A549 (cell line): ENCODE results near the gene ESRRG. TPM values are rescaled to one million over a fixed set of nuclear protein-coding genes. Genes with fewer than 3 reads are reported as not detected.

Experiments
- ATAC-seq, 2 experiments: fragments of 200-7000 bp in 1 of 2; fragments of >200 bp in 1 of 2; cut with Nextera tagmentation in 1 of 2; cut with Tn5 transposase in 1 of 2; 3 replicates each; pipeline versions ENCODE4 v1.8.0 to v1.9.1; 2018 to 2020; ENCODE audit warnings: mild to moderate bottlenecking in 1 of 2, moderate library complexity in 1 of 2
- CTCF ChIA-PET: fragments of 300-600 bp; sonication (Branson Sonifier 250); formaldehyde crosslinking; extraction: SDS; loops from one replicate; lab custom pipeline; 2021; ENCODE audit warnings: antibody characterized with exemption, inconsistent platforms; lab: Yijun Ruan, JAX
- POLR2A ChIA-PET: fragments of 350-600 bp; formaldehyde crosslinking; extraction: SDS; loops from one replicate; lab custom pipeline; 2021; ENCODE audit warnings: antibody characterized with exemption, inconsistent platforms; lab: Yijun Ruan, JAX
- DNase-seq, 2 experiments: peaks; one replicate each; pipeline versions ENCODE4 v3.0.0 to v3.0.0-alpha.2; 2011 to 2016; ENCODE audit warnings: low read depth in 1 of 2, low spot score in 1 of 2
- FAIRE-seq: peaks from 2 replicates; lab custom pipeline; 2011; peaks lifted over from hg19 to GRCh38; lab: Jason Lieb, UNC
- H3K27ac ChIP-seq, 2 experiments: fragments of >200 bp; sonication (Bioruptor Twin); formaldehyde crosslinking; 3 replicates each; pipeline ENCODE4 v1.5.1; 2016 to 2017
- H3K4me1 ChIP-seq: fragments of >200 bp; sonication (Bioruptor Twin); formaldehyde crosslinking; 3 replicates; pipeline ENCODE4 v1.6.1; 2016
- H3K4me2 ChIP-seq: fragments of >200 bp; sonication (Bioruptor Twin); formaldehyde crosslinking; 3 replicates; pipeline ENCODE4 v1.6.1; 2016
- H3K4me3 ChIP-seq: fragments of >200 bp; sonication (Bioruptor Twin); formaldehyde crosslinking; 3 replicates; pipeline ENCODE4 v1.5.1; 2016
- H3K9me3 ChIP-seq: fragments of >200 bp; sonication (Bioruptor Twin); formaldehyde crosslinking; 3 replicates; pipeline ENCODE4 v1.6.1; 2016
- CBX2 ChIP-seq: fragments of 200-600 bp; sonication (generic); IDR thresholded peaks from 2 replicates; pipeline ENCODE4 v1.6.1; 2016; ENCODE audit warnings: low read depth, mild to moderate bottlenecking, borderline replicate concordance
- CBX8 ChIP-seq: fragments of 200-600 bp; sonication (generic); IDR thresholded peaks from 2 replicates; pipeline ENCODE4 v1.6.1; 2016
- CHD2 ChIP-seq: fragments of 150-350 bp; IDR thresholded peaks from 2 replicates; pipeline ENCODE4 v1.6.1; 2014; ENCODE audit warnings: low read length; ENCODE audit not compliant: partially characterized antibody
- ESRRA ChIP-seq: fragments of 150-350 bp; IDR thresholded peaks from 2 replicates; pipeline ENCODE4 v1.6.1; 2014; ENCODE audit warnings: mild to moderate bottlenecking, low read length, borderline replicate concordance
- FOSL2 ChIP-seq, 2 experiments: fragments of 450-650 bp in 1 of 2; fragments of >200 bp in 1 of 2; sonication (Bioruptor Twin) in 1 of 2; formaldehyde crosslinking; IDR thresholded peaks; 2 replicates each; pipeline versions ENCODE4 v1.5.0 to v1.6.1; 2016 to 2020; ENCODE audit warnings: mild to moderate bottlenecking in 1 of 2, moderate library complexity in 1 of 2
- HES2 ChIP-seq: fragments of >200 bp; sonication (Bioruptor Twin); formaldehyde crosslinking; IDR thresholded peaks from 2 replicates; pipeline ENCODE4 v1.6.1; 2016
- HEYL ChIP-seq: fragments of 250-450 bp; sonication (Bioruptor Pico); IDR thresholded peaks from 2 replicates; pipeline ENCODE4 v1.8.0; 2021; ENCODE audit warnings: mild to moderate bottlenecking, moderate library complexity
- JUN ChIP-seq, 2 experiments: fragments of >200 bp; sonication (Bioruptor Twin); formaldehyde crosslinking; IDR thresholded peaks; 2 replicates in 1 of 2; 3 replicates in 1 of 2; pipeline ENCODE4 v1.6.1; 2016 to 2017
- MAZ ChIP-seq: fragments of 150-350 bp; IDR thresholded peaks from 2 replicates; pipeline ENCODE4 v1.6.1; 2014; ENCODE audit warnings: antibody characterized with exemption, low read depth, low read length, borderline replicate concordance
- NPAS2 ChIP-seq: fragments of 250-450 bp; sonication (Bioruptor Pico); IDR thresholded peaks from 2 replicates; pipeline ENCODE4 v1.8.0; 2022; ENCODE audit warnings: mild to moderate bottlenecking, moderate library complexity, borderline replicate concordance
- NR3C1 ChIP-seq: fragments of >200 bp; sonication (Bioruptor Twin); formaldehyde crosslinking; IDR thresholded peaks from 3 replicates; pipeline ENCODE4 v1.6.1; 2017
- PBX3 ChIP-seq: IDR thresholded peaks from 2 replicates; pipeline ENCODE4 v1.6.1; 2012
- PHF8 ChIP-seq: fragments of 200-600 bp; sonication (generic); IDR thresholded peaks from 2 replicates; pipeline ENCODE4 v1.6.1; 2016; ENCODE audit warnings: low read depth, mild to moderate bottlenecking, antibody characterized with exemption, moderate library complexity, borderline replicate concordance
- POLR2A ChIP-seq: IDR thresholded peaks from 2 replicates; pipeline ENCODE4 v1.6.1; 2012; ENCODE audit warnings: mild to moderate bottlenecking, low read length
- POLR2AphosphoS2 ChIP-seq: conservative IDR thresholded peaks from 2 replicates; pipeline ENCODE4 v1.6.1; 2012; ENCODE audit warnings: low read length, improper control_type of control experiment, inconsistent platforms
- RAD21 ChIP-seq, 2 experiments: fragments of >200 bp in 1 of 2; sonication (Bioruptor Twin) in 1 of 2; formaldehyde crosslinking in 1 of 2; IDR thresholded peaks in 1 of 2; conservative IDR thresholded peaks in 1 of 2; 2 replicates in 1 of 2; 3 replicates in 1 of 2; pipeline ENCODE4 v1.6.1; 2012 to 2018; ENCODE audit warnings: inconsistent platforms in 1 of 2
- RNF2 ChIP-seq: fragments of 200-600 bp; sonication (generic); IDR thresholded peaks from 2 replicates; pipeline ENCODE4 v1.6.1; 2016; ENCODE audit warnings: low read depth, mild to moderate bottlenecking, antibody characterized with exemption, moderate library complexity, borderline replicate concordance
- SMC3 ChIP-seq: fragments of >200 bp; sonication (Bioruptor Twin); formaldehyde crosslinking; IDR thresholded peaks from 3 replicates; pipeline ENCODE4 v1.6.1; 2018; ENCODE audit warnings: inconsistent platforms
- TFCP2L1 ChIP-seq: fragments of 250-450 bp; sonication (Bioruptor Pico); IDR thresholded peaks from 2 replicates; pipeline ENCODE4 v1.5.0; 2021; ENCODE audit warnings: mild to moderate bottlenecking
- ZC3H11A ChIP-seq: fragments of 450-650 bp; IDR thresholded peaks from 2 replicates; pipeline ENCODE4 v1.6.1; 2014; ENCODE audit warnings: antibody characterized with exemption, mild to moderate bottlenecking
- ZNF302 ChIP-seq: fragments of 250-450 bp; sonication (Bioruptor Pico); IDR thresholded peaks from 2 replicates; pipeline ENCODE4 v1.9.0; 2021; ENCODE audit warnings: inconsistent platforms, mild to moderate bottlenecking, moderate library complexity
- WGBS: methylation state at CpG from one replicate; pipeline ENCODE4 v1.1.6; 2017; ENCODE audit errors: missing lambda C conversion rate; 5-methylcytosine and 5-hydroxymethylcytosine counted together
- polyA plus RNA-seq, 4 experiments: library from polyadenylated mRNA; depleted of rRNA in 3 of 4; stranded (reverse); fragments of >200 nt; fragmentation: RNase III in 1 of 4; extraction: RNeasy Plus Mini Kit Qiagen cat#74134 plus additional on column Dnase treatment in 1 of 4; gene quantifications; 2 replicates in 3 of 4; 3 replicates in 1 of 4; pipeline ENCODE4 v1.2.3, GENCODE V29; 2011 to 2017
- TF ChIP-seq, protein P1 (sequence below): fragments of 250-450 bp; sonication (Bioruptor Pico); IDR thresholded peaks from 2 replicates; pipeline ENCODE4 v1.5.0; 2020; ENCODE audit warnings: low read depth, mild to moderate bottlenecking, moderate library complexity
- TF ChIP-seq, protein P2 (sequence below): IDR thresholded peaks from 2 replicates; pipeline ENCODE4 v1.6.1; 2012; ENCODE audit warnings: low read depth, borderline replicate concordance
- TF ChIP-seq, protein P3 (sequence below): fragments of >200 bp; sonication (Bioruptor Twin); formaldehyde crosslinking; IDR thresholded peaks from 3 replicates; pipeline ENCODE4 v1.5.1; 2016

Gene ESRRG
- polyA plus RNA-seq, 2 of the 4 experiments (the other 2 are of a cell fraction) = 0.09 TPM; not detected in 1

DNA sequence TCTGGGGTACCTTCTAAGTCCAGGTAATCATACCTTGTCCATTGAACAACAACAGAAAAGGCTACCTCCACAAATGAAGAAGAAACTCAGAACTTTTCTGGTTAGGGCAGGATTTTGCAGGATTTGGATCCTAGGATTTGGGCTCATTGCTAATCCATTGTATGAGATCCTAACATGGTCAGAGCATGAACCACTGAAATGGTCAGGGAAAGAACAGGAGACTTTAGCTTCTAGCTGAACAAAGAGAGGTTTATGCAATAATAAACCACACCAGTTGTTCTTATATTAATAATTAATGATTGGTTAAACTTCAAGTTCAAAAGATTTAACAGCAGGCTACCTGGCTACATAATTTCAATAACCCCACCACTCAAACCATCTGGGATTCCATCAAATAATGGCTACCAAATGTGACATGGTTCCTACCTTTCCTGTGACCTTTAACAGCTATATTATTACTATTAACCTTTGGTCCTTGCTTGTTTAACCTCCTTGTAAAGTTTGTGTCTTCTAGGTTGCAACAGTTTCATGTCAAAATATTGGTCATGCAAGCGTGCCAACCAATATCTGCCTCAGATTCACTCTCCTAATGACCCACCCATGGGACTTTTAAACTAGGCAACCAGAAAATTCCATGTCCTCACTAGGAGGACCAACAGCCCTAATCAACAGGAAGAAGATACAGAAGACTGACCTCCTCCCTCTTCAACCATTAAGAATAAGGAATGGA lies 239.4 kb downstream of the ESRRG start:
- ATAC-seq (no peak), FAIRE-seq (no peak), DNase-seq (no peak)
- no peak overlapping the region for H3K4me2 ChIP-seq
- H3K4me3 ChIP-seq = no peak overlapping the region
- WGBS = 6% methylated on average over 1 of the region's 1 CpG
- ChIA-PET POLR2A (no interaction called here), CTCF (no interaction called here)
- no peak overlapping the region for H3K27ac ChIP-seq
- H3K9me3 ChIP-seq = no peaks in the 10 kb centered on the region
- TF ChIP-seq, protein P1, sequence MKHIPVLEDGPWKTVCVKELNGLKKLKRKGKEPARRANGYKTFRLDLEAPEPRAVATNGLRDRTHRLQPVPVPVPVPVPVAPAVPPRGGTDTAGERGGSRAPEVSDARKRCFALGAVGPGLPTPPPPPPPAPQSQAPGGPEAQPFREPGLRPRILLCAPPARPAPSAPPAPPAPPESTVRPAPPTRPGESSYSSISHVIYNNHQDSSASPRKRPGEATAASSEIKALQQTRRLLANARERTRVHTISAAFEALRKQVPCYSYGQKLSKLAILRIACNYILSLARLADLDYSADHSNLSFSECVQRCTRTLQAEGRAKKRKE (CRISPR knock-in tag) = no peak
- no peak for TF ChIP-seq TFCP2L1 (CRISPR knock-in tag)
- TF ChIP-seq JUN (IDR thresholded peaks at IDR 0.05) = no peak
- no peak for TF ChIP-seq POLR2AphosphoS2
- no peaks in the 10 kb centered on the region for H3K4me1 ChIP-seq

DNA sequence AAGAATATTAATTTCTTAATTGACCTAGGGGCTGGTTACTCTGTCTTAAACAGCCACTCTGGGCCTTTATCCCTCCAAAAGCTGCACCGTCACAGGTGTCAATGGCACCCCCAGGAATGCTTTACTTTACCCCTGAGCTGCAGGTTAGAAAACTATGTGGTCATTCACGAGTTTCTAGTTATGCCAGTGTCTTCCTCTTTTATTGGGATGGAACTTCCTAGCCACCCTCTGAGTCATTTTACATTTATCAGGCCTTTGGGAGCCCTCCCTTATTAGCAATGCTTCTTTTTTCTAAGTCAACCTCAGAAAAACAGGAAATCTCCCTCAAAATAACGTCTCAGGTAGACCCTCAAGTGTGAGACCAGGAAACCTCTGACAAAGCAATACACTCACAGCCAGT lies 240.6 kb downstream of the ESRRG start:
- ChIA-PET CTCF (no interaction called here), POLR2A (no interaction called here)
- H3K4me3 ChIP-seq = no peak overlapping the region
- ATAC-seq (no peak), DNase-seq (no peak), FAIRE-seq (no peak)
- WGBS = 7% methylated on average over 3 of the region's 3 CpGs
- no peaks in the 10 kb centered on the region for H3K9me3 ChIP-seq
- TF ChIP-seq HEYL (CRISPR knock-in tag) (no peak), ZC3H11A (no peak), CBX8 (no peak), CBX2 (no peak), POLR2AphosphoS2 (no peak), CHD2 (no peak), RAD21 (conservative IDR thresholded peaks at IDR 0.05 in 1 of 2, IDR thresholded peaks at IDR 0.05 in 1 of 2) (no peak), ZNF302 (CRISPR knock-in tag) (no peak), HES2 (no peak), NR3C1 (no peak), NPAS2 (CRISPR knock-in tag) (no peak), PHF8 (no peak)
- TF ChIP-seq, protein P2, sequence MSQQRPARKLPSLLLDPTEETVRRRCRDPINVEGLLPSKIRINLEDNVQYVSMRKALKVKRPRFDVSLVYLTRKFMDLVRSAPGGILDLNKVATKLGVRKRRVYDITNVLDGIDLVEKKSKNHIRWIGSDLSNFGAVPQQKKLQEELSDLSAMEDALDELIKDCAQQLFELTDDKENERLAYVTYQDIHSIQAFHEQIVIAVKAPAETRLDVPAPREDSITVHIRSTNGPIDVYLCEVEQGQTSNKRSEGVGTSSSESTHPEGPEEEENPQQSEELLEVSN = no peak
- TF ChIP-seq, protein P3, sequence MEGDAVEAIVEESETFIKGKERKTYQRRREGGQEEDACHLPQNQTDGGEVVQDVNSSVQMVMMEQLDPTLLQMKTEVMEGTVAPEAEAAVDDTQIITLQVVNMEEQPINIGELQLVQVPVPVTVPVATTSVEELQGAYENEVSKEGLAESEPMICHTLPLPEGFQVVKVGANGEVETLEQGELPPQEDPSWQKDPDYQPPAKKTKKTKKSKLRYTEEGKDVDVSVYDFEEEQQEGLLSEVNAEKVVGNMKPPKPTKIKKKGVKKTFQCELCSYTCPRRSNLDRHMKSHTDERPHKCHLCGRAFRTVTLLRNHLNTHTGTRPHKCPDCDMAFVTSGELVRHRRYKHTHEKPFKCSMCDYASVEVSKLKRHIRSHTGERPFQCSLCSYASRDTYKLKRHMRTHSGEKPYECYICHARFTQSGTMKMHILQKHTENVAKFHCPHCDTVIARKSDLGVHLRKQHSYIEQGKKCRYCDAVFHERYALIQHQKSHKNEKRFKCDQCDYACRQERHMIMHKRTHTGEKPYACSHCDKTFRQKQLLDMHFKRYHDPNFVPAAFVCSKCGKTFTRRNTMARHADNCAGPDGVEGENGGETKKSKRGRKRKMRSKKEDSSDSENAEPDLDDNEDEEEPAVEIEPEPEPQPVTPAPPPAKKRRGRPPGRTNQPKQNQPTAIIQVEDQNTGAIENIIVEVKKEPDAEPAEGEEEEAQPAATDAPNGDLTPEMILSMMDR = no peak
- H3K4me2 ChIP-seq = no peak overlapping the region
- H3K4me1 ChIP-seq = no peaks in the 10 kb centered on the region
- H3K27ac ChIP-seq = no peak overlapping the region

DNA sequence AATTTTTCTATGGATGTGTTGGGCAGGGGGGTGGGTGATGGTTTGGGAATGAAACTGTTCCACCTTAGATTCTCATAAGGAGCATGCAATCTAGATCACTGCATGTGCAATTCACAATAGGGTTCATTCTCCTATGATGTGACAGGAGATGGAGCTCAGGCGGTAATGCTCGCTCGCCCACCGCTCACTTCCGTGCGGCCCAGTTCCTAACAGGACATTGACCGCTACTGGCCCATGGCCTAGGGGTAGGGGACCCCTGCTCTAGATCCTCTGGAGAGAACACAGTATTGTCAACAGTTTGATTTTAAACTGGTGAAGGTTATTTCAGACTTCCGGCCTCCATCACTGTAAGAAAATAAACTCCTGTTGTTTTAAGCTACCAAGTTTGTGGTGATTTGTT lies 245.0 kb downstream of the ESRRG start:
- DNase-seq (no peak), ATAC-seq (no peak), FAIRE-seq (no peak)
- H3K4me1 ChIP-seq = no peaks in the 10 kb centered on the region
- WGBS = 70% methylated on average over 8 of the region's 8 CpGs
- H3K27ac ChIP-seq = no peak overlapping the region
- ChIA-PET POLR2A (no interaction called here), CTCF (no interaction called here)
- H3K9me3 ChIP-seq = no peaks in the 10 kb centered on the region
- H3K4me3 ChIP-seq = no peak overlapping the region
- no peak overlapping the region for H3K4me2 ChIP-seq
- no peak for TF ChIP-seq MAZ
- no peak for TF ChIP-seq SMC3
- TF ChIP-seq ESRRA = no peak
- TF ChIP-seq POLR2A = no peak
- no peak for TF ChIP-seq PBX3
- TF ChIP-seq RNF2 = no peak
- TF ChIP-seq FOSL2 (IDR thresholded peaks at IDR 0.05) = no peak
- no peak for TF ChIP-seq FOSL2 (CRISPR knock-in tag; IDR thresholded peaks at IDR 0.05)
- TF ChIP-seq, protein P2 = no peak
